HCT116 (cell line): ENCODE results near the gene MRPL37.

ENCODE experiments used
- CBX3 ChIP-seq: IDR thresholded peaks from 2 replicates; pipeline ENCODE4 v1.6.1; 2012; ENCODE audit warnings: low read depth
- EGR1 ChIP-seq: IDR thresholded peaks from 2 replicates; pipeline ENCODE4 v1.6.1; 2012; ENCODE audit warnings: low read depth
- EZH2 ChIP-seq: fragments of 200-600 bp; sonication (generic); IDR thresholded peaks from 2 replicates; pipeline ENCODE4 v1.6.1; 2017; ENCODE audit warnings: antibody characterized with exemption, mixed run types
- EZH2phosphoT487 ChIP-seq: fragments of 200-600 bp; IDR thresholded peaks from 2 replicates; pipeline ENCODE4 v1.6.1; 2018; ENCODE audit warnings: antibody characterized with exemption, borderline replicate concordance

DNA sequence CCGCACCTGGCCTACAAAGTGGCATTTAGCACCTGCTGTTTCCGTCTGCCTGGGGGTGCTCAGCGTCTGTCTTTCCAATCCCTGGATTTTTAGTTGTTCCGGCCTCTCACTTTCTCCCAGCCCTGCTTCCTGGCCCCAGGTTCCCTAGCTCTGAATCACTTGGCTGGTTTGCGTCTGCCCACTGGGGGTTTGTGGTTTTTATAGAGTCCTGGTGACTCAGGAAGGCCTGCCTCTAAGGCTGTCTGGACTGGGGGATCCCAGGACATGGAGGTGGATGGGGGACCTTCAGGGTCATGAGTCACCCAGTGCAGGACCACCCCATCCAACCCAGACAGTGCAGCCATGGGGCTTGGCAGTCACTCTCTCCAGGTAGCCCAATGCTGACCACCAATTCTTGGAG lies 53.5 kb downstream of the MRPL37 start:
- TF ChIP-seq EZH2phosphoT487 (no peak), EZH2 (no peak), EGR1 (no peak), CBX3 (no peak; the same call in 1 of the 2 replicates)
